Activated gamma-delta T cell (primary cell): ENCODE results near the gene NPEPPS.
"Not testable (repeated sequence)": the region's sequence is repeated elsewhere in the genome, so short reads cannot be mapped to it uniquely, and the experiment has no call there.

Experiments used
- DNase-seq: peaks from one replicate; lab custom pipeline; 2025; lab: John Stamatoyannopoulos, UW

The NPEPPS gene

DNA sequence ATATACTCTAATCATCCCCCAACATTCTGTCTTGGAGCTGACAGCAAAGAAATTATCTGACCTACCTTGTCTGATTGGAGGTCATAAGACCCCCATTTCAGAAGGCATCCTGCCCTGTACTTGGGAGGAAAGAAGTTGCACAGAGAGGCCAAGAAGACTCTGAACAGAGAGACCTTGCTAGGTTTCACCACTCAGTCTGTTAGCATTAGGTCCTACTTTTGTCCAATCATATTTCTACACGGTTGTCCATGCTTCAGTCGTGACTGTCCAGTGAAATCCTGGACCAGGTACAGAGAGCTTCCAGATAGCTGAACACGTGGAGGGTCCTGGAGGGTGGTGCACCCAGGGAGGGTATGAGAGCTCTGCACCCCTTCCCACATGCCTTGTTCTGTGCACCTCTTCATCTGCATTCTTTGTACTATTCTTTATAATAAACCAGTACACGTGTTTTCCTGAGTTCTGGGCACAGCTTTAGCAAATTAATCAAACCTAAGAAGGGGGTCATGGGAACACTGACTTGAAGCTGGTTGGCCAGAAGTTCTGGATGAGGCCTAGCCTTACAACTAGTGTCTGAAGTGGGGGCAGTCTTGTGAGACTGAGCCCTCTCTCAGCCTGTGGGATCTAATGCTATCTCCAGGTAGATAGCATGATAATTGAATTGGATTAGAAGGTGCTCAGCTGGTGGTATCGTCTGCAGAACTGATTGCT, 30.9 kb downstream of the NPEPPS start:
- not testable (repeated sequence) for DNase-seq

DNA sequence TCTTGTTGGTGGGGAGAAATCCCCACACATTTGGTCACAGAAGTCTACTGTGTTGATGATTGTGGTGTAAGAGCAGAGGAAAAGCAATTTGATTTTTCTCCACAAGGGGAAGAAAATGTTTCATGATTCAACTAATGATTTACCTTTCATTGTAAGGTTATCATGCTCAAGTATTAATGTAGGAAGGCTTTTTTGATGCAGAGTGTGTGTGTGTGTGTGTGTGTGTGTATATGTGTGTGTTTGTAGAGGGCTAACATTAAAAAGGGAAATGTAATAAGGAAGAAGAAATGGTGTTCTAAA, 31.4 kb downstream of the NPEPPS start:
- not testable (repeated sequence) for DNase-seq

DNA sequence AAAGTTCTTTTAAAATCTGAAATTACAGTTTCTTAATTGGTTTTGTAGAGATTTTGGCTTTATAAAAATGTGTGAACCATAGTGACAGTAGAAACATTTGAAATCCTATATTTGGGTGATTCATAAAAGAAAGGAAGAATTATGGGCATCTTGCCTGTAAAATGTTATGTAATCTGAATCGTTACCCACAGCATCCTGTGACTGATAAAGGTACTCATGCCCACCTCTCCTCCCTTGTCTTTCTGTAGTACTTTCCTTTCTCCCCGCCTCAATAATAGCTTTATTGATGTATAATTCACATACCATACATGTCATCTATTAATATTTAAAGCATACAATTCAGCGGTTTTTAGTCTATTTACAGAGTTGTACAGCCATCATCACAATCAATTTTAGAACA, 36.4 kb downstream of the NPEPPS start:
- not testable (repeated sequence) for DNase-seq

DNA sequence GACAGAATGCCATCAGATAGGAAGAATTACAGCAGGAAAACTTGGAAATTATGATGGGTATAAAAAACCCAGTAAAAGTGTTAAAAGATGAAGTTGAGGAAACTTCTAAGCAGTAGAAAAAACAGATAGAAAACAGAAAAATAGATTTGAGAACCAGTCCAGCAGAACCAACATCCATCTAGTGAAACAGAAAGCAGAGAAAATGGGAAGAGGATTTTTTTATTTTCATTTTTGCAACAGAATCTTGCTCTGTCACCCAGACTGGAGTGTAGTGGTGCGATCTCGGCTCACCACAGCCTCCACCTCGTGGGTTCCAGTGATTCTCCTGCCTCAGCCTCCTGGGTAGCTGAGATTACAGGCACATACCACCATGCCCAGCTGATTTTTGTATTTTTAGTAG, 41.7 kb downstream of the NPEPPS start:
- not testable (repeated sequence) for DNase-seq

DNA sequence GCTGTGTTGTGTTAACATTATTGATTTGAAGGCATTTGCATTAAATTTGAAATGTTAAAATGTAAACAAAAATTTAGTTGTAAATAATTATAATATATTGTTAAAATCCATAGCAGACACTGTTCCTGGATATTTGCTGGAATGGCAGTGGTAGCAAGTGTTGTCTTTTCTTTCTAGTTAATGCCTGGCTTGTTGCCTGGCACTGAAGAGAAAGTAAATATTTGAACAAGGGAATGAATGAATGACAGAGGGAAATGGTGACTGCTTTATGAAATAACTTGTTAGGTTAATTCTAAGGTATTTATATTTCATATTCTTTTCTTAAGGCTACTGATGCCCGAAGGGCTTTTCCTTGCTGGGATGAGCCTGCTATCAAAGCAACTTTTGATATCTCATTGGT, 51.5 kb downstream of the NPEPPS start:
- DNase-seq: not testable (repeated sequence)

DNA sequence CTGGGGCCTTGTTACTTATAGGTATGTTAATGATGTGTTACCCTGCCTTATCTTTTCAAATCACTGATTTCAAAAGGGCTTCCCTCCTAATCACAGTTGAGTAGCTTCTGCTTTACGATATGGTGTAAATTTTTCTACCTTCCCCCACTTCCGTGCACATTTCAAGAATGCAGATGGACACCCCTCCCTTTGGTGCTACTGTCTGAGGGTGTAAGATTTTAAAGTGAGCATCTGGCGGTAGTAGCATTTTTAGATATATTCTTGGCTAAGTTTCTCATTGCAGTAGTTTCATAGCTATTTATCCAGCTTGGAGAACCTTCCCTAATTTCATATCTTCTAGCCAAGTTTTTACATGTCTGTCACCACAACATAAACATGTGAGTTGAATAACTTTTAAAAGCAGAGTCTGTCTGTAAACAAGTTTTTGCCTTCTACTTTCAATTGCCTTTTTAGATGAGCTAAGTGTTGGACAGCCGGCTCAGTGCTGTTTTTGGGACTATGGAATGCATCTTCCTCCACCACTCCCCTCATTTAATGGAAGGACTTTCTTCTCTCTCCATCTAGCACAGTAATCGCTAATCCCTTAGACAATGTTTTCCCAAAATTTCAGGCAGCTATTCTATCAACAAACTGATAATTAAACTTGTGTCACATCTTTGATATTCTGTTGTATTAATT, 55.6 kb downstream of the NPEPPS start:
- DNase-seq: not testable (repeated sequence)

DNA sequence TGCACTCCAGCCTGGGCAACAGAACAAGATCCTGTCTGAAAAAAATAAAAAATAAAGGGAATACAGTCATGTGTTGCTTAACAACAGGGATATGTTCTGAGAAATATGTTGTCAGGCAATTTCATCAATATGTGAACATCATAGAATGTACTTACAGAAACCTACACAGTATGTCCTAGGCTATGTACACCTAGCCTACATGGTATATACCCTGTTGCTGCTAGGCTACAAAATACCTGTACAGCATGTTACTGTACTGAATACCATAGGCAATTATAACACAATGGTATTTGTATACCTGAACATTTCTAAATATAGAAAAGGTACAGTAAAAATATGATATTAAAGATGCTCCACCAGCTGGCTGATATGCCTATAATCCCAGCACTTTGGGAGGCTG, 62.6 kb downstream of the NPEPPS start:
- not testable (repeated sequence) for DNase-seq

DNA sequence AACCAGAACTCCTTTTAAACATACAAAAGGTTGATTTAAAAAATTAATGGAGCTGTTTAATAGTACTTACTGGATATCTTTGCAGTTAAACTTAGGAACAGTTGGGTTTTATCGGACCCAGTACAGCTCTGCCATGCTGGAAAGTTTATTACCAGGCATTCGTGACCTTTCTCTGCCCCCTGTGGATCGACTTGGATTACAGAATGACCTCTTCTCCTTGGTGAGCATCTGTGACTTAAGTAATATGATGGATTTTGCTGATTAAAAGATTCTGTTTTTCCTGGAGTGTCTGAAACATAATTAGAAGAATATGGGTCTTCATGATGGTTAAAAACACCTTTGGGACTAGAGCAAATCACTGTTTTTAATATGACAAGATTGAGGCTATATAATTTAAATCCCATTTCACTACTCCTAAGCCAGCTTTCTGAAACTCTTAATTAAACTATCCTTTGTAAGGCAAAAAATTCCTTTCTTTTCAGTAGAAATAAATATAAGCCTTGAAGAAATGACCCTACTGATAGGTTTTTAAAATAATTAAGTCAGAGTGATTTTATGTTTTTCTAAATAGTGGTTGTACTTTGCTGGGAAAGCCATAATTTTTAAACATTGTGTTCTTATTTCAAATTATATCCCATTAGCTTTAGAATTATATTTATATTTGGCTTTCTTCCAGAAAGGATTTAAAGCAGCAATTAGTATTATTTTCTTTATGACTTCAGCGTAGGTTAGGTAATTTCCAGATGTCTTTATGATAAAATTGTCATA, 73.1 kb downstream of the NPEPPS start:
- no peak for DNase-seq

DNA sequence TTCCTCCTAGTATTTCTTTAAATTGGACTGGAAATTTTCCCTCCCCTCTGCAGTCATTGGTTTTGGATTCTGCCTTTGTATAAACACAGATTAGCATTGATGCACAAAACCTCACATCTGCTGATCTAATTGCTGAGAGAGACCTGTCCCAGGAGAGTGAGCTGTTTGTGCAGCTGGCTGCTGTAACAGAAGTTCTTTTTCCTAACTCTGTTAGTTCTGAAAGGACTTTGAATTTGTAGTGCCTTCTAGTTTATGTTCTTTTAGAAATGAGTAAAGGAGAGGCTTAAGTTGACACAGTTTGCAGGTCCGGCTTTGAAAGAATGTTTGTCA, 73.7 kb downstream of the NPEPPS start:
- no peak for DNase-seq

DNA sequence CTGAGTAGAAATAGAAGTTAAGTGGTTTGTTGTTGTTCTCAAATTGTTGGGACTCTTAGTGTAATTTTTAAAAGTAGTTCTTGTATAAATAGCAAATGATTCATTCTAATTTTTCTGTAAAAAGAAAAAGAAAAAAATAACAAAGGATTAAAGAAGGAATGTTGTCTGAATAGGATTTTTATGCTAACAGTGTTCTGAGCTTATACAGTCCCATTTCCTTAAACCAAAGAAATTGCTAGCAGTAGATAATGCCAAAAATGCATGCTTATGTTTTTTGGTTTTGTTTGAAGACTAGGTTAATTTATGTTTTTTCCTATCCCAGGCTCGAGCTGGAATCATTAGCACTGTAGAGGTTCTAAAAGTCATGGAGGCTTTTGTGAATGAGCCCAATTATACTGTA, 74.1 kb downstream of the NPEPPS start:
- no peak for DNase-seq

DNA sequence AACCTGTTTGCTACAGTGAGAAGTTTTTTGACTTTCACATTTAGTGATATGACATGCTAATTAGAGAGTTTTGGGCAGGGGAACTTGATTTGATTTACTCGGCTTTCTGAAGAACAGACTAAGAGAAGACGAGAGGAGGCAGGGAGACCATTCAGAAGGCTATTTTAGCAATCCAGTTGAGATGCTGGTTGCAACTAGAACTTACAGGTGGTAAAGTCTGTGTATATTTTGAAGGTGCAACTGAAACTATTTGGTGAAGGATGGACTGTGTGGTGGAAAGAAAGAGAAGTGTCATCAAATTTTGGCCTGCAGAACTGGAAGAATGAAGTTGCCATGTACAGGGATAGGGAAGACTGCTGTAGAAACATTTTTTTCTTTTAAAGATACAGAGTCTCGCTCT, 76.6 kb downstream of the NPEPPS start:
- DNase-seq: no peak

DNA sequence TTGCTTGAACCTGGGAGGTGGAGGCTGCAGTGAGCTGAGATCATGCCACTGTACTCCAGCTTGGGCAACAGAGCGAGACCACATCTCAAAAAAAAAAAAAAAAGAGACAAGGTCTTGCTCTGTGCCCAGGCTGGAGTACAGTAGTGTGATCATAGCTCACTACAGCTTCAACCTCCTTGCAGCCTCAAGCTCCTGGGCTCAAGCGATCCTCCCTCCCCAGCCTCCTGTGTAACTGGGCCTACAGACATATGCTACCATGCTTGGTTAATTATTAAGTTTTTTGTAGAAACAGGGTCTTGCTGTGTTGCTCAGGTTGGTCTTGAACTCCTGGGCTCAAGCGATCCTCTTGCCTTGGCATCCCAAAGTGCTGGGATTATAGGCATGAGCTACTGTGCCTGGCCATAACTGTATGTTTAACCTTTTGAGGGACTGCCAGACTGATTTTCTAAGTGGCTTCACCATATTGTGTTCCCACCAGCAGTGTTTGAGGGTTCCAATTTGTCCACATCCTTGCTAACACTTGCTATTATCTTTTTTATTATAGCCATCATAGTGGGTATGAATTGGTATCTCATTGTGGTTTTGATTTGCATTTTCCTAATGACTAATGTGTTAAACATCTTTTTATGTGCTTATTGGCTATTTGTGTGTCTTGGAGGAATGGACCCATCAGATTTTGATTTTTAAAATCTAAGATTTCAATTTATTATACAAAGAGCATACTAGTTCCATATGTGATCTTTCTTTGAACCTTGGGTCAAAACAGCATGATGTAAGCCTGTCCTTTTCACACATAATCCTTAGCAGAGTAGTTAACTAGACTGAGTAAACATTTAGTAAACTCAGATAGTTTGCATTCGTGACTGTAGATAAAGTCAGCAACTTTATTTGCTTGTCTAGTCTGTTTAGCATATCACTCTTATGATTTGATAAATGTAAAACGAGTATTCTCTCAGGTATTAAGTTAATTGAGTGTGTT, 80.8 kb downstream of the NPEPPS start:
- DNase-seq: no peak

DNA sequence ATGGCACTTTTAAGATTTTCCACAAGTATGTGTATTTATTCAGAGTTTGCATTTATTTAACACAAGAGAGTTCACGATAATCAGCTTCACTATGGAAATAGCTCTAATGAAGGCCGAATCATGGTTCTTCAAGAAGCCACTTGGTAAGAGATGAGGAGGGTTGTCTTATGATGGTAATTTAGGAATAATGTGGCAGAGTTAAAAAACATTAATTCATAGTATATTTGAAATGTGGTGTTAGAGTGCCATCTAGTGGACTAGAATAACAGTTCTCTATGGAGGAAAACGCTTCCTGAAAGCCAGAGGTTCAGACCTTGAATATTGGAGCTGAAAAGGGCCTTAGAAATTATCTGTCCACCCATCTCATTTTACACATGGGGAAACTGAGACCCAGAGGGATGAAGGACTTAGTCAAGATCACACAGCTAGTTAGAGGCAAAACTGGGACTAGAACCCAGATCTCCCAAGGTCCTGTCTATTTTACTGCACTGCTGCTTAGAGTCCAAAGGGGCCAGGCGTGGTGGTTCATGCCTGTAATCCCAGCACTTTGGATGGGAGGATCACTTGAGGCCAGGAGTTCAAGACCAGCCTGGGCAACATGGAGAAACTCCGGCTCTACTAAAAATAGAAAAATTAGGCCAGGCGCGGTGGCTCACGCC, 85.0 kb downstream of the NPEPPS start:
- DNase-seq: no peak

DNA sequence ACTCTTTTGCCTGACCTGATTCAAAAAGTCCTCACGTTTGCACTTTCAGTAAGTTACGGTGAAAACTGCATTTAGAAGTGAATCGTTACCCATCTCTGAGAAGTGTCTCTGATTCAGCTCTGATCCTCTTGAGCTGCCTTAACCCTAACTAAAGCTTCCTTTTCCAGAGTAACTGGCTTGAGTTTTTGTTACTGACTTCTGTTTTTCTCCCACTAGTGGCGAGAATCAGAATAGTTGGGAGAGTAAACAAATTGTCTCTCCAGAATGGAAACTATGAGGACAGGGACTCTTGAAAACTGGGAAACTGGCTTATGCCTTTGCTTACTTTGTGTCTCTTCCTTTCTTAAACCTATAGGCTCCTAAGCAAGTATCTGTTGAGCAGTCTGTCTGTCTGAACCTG, 87.5 kb downstream of the NPEPPS start:
- no peak for DNase-seq

DNA sequence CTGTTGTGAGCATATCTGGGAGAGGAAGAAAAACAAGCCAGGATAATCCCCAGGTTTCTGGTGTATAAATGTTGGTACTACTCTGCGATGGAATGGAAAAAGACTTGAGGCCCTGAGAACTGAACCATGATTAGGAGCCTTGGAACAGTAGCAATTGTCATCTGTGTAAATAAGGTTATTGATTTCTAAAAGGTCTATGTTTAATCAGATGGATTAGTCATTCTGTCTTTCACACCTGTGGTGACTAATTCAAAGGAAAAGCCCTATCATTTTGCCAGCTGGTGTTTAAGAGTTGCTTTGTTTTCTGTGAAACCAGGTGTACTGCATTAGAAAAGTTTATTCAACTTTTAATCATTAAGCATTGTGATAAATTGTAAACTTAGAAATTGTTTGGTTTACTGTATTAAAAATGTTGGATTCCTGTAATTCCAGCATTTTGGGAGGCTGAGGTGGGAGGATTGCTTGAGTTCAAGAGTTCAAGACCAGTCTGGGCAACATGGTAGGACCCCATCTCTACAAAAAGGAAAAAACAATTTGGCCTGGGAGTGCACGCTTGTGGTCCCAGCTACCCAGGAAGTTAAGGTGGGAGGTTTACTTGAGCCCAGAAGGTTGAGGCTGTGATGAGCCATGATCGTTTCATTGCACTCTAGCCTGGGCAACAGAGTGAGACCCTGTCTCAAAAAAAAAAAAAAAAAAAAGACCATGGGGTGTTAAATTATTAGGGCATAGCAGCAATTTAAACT, 89.8 kb downstream of the NPEPPS start:
- DNase-seq: no peak

DNA sequence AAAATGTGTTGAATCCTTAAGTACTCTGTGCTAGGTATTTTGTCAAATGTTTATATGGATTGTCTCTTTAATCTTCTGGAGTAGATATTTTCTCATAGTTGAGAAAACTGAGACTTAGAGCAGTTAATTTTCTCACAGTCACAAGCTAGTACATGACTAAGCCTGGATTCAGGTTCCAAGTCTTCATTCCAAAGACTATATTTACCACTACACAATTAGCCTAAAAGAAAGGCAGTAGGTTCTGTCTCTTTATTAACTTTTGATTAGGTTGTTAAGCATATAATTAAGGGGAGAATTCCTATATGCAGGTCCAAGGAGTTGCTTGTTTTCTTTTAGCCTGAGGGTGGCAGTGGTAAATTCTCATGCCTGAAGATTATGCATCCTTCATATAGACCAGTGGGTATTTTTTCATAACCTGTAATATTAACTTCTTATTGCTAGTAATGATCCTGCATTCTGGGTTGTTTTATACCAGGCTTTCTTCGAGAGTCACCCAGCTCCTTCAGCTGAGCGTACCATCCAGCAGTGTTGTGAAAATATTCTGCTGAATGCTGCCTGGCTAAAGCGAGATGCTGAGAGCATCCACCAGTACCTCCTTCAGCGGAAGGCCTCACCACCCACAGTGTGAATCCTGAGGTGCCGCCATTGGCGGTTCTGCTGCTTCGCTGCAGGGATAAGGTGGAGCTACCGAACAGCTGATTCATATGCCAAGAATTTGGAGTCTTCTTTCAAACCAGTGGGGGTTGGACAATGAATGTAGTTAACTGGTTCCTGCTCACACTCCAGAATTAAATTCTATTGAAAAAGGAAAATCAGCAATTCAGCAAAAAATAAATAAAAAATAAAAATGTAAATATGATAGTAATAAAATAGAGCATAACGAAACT, 90.6 kb downstream of the NPEPPS start:
- no peak for DNase-seq

DNA sequence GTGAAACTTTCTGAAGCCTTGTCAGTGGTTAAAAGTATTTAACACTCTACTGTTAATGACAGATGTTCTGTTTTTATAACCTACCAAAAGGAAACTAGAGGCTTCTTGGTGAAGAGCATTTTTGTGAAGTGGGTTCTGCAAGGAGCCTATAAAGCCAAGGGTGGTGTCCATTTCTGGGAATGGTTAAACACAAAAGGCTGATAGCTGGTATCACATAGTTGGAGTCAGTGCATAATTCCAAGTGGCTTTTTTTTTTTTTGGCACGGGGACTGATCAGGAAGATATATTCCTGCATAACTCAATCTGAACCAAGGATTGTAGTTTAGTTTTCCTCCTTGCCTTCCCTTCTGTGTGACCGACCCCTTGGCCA, 91.3 kb downstream of the NPEPPS start:
- DNase-seq: no peak

DNA sequence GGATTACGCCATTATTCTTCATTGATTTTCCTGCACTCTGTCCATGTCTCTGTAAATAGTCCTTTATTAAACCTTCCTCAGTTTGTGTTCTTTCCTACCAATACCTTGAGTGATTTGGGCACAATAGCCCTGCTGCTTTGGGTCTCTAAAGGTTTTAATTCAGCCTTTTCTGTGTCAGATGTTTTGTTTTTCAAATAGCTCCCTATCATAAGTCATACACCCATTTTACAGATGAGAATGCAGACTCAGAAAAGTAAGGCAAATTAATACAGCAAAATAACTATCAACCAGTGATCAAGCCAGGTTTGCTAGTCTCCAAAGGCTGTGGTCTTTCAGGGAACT, 93.8 kb downstream of the NPEPPS start:
- no peak for DNase-seq

DNA sequence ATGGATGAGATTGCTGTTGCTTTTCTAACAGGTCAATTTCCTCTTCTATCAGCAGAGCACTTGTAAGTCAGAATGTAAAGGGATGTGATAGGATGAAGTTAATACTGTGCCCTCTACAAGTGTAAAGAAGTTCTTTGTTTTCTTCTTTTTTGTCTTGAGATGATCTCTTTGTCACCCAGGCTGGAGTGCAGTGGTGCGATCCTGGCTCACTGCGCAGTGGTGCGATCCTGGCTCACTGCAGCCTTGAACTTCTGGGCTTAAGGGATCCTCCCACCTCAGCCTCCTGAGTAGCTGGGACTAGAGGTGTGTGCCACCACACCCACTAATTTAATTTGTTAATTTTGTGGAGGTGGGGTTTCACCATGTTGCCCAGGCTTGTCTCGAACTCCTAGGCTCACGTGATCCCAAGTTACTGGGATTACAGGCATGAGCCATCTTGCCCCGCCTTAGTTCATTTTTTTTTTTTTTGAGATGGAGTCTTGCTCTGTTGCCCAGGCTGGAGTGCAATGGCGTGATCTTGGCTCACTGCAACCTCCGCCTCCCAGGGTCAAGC, 97.2 kb downstream of the NPEPPS start:
- DNase-seq: no peak

DNA sequence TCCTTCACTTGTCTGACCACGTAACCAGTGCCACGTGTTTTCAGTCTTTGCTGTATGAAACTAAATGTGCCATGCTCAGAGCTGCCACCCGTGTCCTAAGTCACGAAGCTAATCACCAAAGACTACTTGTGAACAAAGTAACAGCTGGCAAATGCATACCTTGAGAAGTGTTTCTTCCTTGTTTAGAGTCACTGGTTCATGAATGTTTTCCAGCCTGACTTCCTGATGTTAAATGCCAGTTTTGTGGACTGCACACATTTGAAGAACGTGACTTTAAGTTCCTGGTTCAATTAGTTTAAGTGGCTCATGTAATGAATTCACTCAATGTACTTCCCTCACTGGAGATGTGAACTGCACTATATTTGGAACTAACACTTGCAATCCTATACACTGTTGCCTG, 98.9 kb downstream of the NPEPPS start:
- DNase-seq: no peak
